OCI-LY1 (cell line): ENCODE measurements around the gene TMEM178B.

Source experiments
- H2AFZ ChIP-seq: fragments of 200-600 bp; sonication (generic), shearing (Covaris generic); 2 replicates; pipeline ENCODE4 v1.6.0; 2014; ENCODE audit warnings: antibody characterized with exemption, mild to moderate bottlenecking, low read length
- H3F3A ChIP-seq: fragments of 200-600 bp; sonication (generic), shearing (Covaris generic); 2 replicates; pipeline ENCODE4 v1.6.0; 2014; ENCODE audit warnings: mild to moderate bottlenecking, antibody characterized with exemption, low read length, moderate library complexity; ENCODE audit not compliant: insufficient read depth
- H3K27ac ChIP-seq: fragments of 200-600 bp; sonication (generic); 2 replicates; pipeline ENCODE4 v1.5.1; 2014; ENCODE audit warnings: low read length, mixed run types, mild to moderate bottlenecking, low read depth; ENCODE audit not compliant: poor library complexity, severe bottlenecking
- H3K27me3 ChIP-seq: fragments of 200-600 bp; sonication (generic); 2 replicates; pipeline ENCODE4 v1.6.0; 2014; ENCODE audit warnings: antibody characterized with exemption, mild to moderate bottlenecking, low read length, moderate library complexity; ENCODE audit not compliant: insufficient read depth
- H3K36me3 ChIP-seq: fragments of 200-600 bp; sonication (generic); 2 replicates; pipeline ENCODE4 v1.6.1; 2014; ENCODE audit warnings: mild to moderate bottlenecking, antibody characterized with exemption, low read length, moderate library complexity, mixed read lengths; ENCODE audit not compliant: insufficient read depth
- H3K4me1 ChIP-seq: fragments of 200-600 bp; sonication (generic); 2 replicates; pipeline ENCODE4 v1.5.1; 2014; ENCODE audit warnings: mild to moderate bottlenecking, low read length, moderate library complexity; ENCODE audit not compliant: insufficient read depth, severe bottlenecking
- H3K4me2 ChIP-seq: fragments of 200-600 bp; sonication (generic), shearing (Covaris generic); 2 replicates; pipeline ENCODE4 v1.6.1; 2014; ENCODE audit warnings: low read length
- H3K4me3 ChIP-seq: fragments of 200-600 bp; sonication (generic); 2 replicates; pipeline ENCODE4 v1.5.1; 2014; ENCODE audit warnings: low read length, low read depth, mild to moderate bottlenecking, mixed read lengths; ENCODE audit not compliant: poor library complexity, severe bottlenecking
- H3K79me2 ChIP-seq: fragments of 200-600 bp; shearing (Covaris generic); 2 replicates; pipeline ENCODE4 v1.6.1; 2016; ENCODE audit warnings: mixed run types, low read length, mixed read lengths; ENCODE audit not compliant: insufficient read depth
- H3K9ac ChIP-seq: fragments of 200-600 bp; sonication (generic), shearing (Covaris generic); 2 replicates; pipeline ENCODE4 v1.6.1; 2014; ENCODE audit warnings: mild to moderate bottlenecking, low read length, mixed read lengths
- H3K9me2 ChIP-seq: fragments of 200-600 bp; sonication (generic), shearing (Covaris generic); 2 replicates; pipeline ENCODE4 v1.6.1; 2014; ENCODE audit warnings: low read depth, mild to moderate bottlenecking, low read length, mixed read lengths
- H3K9me3 ChIP-seq: fragments of 200-600 bp; shearing (Covaris generic); 2 replicates; pipeline ENCODE4 v1.6.1; 2014; ENCODE audit warnings: low read length, mixed read lengths
- H4K20me1 ChIP-seq: fragments of 200-600 bp; sonication (generic), shearing (Covaris generic); 2 replicates; pipeline ENCODE4 v1.6.0; 2016; ENCODE audit warnings: mild to moderate bottlenecking, low read length; ENCODE audit not compliant: insufficient read depth
- EZH2 ChIP-seq: fragments of 200-600 bp; sonication (generic), shearing (Covaris generic); IDR thresholded peaks from 2 replicates; pipeline ENCODE4 v1.8.0; 2017; ENCODE audit warnings: borderline replicate concordance, mixed run types, mild to moderate bottlenecking, antibody characterized with exemption, low read length, moderate library complexity, mixed read lengths
- TF ChIP-seq, protein P1 (sequence below): fragments of 200-600 bp; sonication (generic), shearing (Covaris generic); IDR thresholded peaks from 2 replicates; pipeline ENCODE4 v1.5.1; 2017; ENCODE audit warnings: mild to moderate bottlenecking, antibody characterized with exemption, low read length, moderate library complexity, mixed read lengths

TMEM178B gene

DNA sequence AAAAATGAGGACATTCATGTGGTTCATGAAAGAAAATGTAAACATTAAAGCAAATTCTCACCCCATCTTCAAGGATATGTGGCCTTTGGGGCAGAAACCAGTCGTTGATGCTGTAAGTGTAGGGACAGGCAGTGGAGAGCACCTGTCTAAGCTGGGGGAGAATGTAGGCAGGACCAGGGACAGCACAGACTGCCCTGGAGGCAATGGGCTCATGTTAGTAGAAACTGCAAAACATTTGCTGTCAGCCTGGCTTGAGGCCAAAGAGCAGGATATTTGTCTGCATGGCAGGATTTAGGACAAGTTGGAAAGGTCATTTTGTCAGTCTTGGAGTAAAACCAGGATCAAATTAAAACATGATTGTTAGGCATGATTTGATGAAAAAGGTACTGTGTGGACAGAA, 265.7 kb downstream of the TMEM178B start:
- Histone ChIP-seq H3K4me1 (no peaks in the 10 kb centered on the region), H3K9me2 (no peaks in the 10 kb centered on the region), H3K4me2 (no peak overlapping the region), H3K79me2 (no peaks in the 10 kb centered on the region), H3K36me3 (no peaks in the 10 kb centered on the region), H3F3A (no peaks in the 10 kb centered on the region), H3K27ac (no peak overlapping the region), H4K20me1 (no peaks in the 10 kb centered on the region), H3K9ac (no peak overlapping the region), H3K4me3 (no peak overlapping the region), H3K27me3 (no peaks in the 10 kb centered on the region; the same call in 1 of the 2 replicates), H3K9me3 (no peaks in the 10 kb centered on the region), H2AFZ (no peak overlapping the region)
- TF ChIP-seq, protein P1, sequence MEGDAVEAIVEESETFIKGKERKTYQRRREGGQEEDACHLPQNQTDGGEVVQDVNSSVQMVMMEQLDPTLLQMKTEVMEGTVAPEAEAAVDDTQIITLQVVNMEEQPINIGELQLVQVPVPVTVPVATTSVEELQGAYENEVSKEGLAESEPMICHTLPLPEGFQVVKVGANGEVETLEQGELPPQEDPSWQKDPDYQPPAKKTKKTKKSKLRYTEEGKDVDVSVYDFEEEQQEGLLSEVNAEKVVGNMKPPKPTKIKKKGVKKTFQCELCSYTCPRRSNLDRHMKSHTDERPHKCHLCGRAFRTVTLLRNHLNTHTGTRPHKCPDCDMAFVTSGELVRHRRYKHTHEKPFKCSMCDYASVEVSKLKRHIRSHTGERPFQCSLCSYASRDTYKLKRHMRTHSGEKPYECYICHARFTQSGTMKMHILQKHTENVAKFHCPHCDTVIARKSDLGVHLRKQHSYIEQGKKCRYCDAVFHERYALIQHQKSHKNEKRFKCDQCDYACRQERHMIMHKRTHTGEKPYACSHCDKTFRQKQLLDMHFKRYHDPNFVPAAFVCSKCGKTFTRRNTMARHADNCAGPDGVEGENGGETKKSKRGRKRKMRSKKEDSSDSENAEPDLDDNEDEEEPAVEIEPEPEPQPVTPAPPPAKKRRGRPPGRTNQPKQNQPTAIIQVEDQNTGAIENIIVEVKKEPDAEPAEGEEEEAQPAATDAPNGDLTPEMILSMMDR, result no peak
- TF ChIP-seq EZH2, result no peak

DNA sequence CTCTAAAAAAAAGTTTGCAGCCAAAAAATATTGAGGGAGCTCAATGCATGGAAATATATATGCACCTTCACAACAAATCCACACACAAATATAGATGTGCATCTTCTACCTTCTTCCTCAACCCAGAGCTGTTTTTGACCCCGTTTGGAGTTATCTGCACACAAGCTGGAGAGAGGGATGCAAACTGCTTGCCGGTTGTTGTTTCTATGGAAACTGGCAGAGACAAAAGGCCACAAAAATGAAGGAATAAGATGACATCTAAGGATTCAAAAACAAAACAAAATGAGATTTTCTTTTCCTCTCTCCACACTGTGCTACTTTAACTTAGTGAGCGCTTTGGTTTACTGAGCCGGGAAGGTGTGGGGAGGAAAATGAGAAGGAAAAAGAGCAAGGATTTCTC, 267.1 kb downstream of the TMEM178B start:
- no peak overlapping the region for H3K27ac ChIP-seq
- no peaks in the 10 kb centered on the region for H3K36me3 ChIP-seq
- H3K4me3 ChIP-seq, result no peak overlapping the region
- no peak overlapping the region for H3K4me2 ChIP-seq
- no peaks in the 10 kb centered on the region for H3F3A ChIP-seq
- H3K4me1 ChIP-seq, result no peaks in the 10 kb centered on the region
- H3K27me3 ChIP-seq, result no peaks in the 10 kb centered on the region; the same call in 1 of the 2 replicates
- no peaks in the 10 kb centered on the region for H3K9me2 ChIP-seq
- H3K79me2 ChIP-seq, result no peaks in the 10 kb centered on the region
- no peaks in the 10 kb centered on the region for H4K20me1 ChIP-seq
- H3K9ac ChIP-seq, result no peak overlapping the region
- no peak for TF ChIP-seq EZH2
- TF ChIP-seq, protein P1, result no peak
- no peaks in the 10 kb centered on the region for H3K9me3 ChIP-seq
- H2AFZ ChIP-seq, result no peak overlapping the region

DNA sequence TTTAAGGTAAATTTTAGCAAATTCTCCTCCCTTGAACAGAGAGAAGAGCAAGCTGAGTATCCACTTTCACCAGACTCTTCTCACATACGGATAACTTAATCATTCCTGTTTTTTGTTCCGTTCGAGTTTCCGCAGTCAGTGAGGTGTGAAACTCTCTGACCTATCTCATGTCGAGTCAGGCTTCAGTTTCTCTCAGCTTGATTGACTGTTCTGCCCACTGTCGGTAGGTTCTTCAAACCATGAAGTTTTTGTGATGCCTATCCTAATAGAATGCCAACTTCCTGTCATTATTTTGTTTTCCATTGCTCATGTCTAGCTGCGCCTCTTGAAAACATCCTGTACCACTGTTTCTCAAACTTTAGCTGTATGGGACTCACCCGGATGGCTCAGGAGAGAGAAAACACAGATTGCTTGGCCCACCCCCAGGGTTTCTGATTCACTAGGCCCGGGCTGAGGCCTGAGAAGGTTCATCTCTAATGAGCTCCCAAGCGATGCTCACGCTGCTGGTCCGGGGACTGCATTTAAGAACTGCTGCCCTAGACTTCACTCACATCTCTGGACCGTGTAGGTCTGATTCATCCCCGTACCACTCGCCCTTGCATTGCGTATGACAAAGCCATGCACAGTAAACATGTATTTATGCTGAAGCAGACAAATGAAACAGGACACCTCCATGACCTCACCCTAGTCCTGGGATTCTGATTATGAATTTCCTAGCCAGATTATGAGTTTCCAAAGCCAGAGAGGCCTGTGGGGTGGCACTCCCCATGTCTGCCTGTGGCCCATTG, 269.0 kb downstream of the TMEM178B start:
- Histone ChIP-seq H3K9me3 (no peaks in the 10 kb centered on the region), H3F3A (no peaks in the 10 kb centered on the region), H4K20me1 (no peaks in the 10 kb centered on the region), H3K4me3 (no peak overlapping the region), H3K4me1 (no peaks in the 10 kb centered on the region), H3K4me2 (no peak overlapping the region), H3K79me2 (no peaks in the 10 kb centered on the region), H2AFZ (no peak overlapping the region), H3K27me3 (no peaks in the 10 kb centered on the region; the same call in 1 of the 2 replicates), H3K9me2 (no peaks in the 10 kb centered on the region), H3K9ac (no peak overlapping the region), H3K27ac (no peak overlapping the region), H3K36me3 (no peaks in the 10 kb centered on the region)
- TF ChIP-seq EZH2, result no peak
- TF ChIP-seq, protein P1, result no peak
